GM19455 (cell line): ENCODE data around the gene GTPBP10.
A peak's percentile ranks its signal among the peaks of the same experiment; 100 is the strongest.
"Not testable (repeated sequence)": the region's sequence is repeated elsewhere in the genome, so short reads cannot be mapped to it uniquely, and the experiment has no call there.

Experiments used
- ATAC-seq: cut with Tn5 transposase; IDR thresholded peaks from one replicate; pipeline ENCODE4 v1.9.1; 2021; ENCODE audit not compliant: unreplicated experiment

GTPBP10 gene

DNA sequence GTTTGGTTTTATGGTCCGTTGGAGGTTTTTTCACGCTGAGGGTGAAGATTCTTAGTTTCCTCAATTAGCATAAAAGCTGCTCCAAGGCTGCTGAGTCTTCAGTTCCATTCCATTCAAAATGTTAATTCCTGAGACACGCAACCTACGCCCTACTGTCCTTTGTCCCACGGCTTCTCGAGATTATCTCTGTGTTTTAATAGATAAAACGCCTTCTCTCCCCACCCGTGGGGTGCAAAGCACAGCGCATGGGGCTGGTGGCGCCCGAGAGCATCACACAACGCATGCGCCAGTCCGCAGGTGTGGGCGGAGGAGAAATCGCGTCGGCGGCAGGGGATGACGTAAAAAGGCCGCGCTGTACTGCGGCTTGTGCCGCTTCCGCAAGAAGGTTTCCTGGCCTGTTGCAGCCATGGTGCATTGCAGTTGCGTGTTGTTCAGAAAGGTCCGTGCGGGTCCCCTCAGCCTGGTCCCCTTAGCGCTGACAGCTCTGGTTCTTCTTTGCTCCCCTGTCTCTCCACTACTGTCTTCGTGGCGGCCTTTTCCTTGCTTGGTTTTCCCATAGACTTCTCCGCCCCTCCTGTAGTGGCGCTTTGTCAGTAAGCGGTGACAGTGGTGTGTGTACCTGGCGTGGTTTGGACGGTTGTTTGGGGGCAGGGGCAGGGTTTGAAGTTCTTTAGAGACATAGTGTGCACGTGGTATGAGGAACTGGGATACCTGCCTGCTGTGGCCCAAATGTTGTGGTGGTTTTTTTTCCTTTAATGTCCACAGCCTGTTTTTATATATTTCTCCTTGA, at the start of gene GTPBP10:
GTPBP10 (plus strand) TSS at position 381 of the 790 bp plus-strand sequence; CDS start at position 407, 26 bp downstream.
- ATAC-seq: peak; percentile 97

DNA sequence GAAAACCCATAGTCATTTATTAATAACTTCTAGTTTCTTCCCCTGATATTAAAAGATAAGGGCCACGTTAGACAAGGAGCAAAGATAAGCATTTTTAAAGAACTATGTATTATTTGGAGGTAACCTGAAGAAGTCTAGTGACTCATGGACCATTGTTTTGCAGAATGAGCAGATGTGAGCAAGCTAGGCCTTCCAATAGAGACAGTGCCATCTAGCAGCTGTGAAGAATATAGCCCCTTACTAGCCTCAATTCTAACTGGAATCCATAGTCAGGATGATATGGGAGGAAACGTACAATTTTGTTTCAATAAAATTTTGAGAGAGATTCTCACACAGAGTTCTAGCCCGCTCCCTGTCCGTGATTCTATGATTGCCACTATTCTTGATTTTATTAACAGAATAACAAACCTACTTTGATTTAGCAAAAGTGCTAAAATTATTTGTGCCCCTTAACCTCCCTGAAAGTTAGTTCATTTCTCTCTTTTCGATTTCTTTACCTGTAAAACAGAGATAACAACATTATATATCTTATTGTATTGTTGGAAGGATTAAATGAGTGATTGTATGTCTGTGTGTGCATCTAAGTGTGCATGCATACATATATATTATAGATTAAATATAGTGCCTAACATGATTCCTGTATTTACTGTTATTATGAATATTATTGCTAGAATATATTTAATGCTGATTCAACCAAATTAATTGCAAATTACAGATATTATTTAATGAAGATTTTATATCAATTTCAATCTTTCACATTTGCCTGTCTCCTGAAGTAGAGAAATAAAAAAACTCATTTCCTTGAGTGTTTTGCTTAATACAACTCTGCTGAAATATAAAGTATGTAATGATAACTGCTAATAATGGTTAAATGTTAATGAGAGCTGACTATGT, 48.1 kb upstream of the GTPBP10 start:
- ATAC-seq: peak; percentile 59

GRCh38 chr7:90303241-90303640, 43.3 kb upstream of the GTPBP10 start:
- no peak for ATAC-seq

- ATAC-seq: no peak
These were observed 36.6 kb upstream of the GTPBP10 start for GRCh38 chr7:90309872-90310271.

GRCh38 chr7:90311175-90311574, 35.3 kb upstream of the GTPBP10 start:
- no peak for ATAC-seq

- ATAC-seq: no peak
These were observed 33.8 kb upstream of the GTPBP10 start for GRCh38 chr7:90312745-90313144.

DNA sequence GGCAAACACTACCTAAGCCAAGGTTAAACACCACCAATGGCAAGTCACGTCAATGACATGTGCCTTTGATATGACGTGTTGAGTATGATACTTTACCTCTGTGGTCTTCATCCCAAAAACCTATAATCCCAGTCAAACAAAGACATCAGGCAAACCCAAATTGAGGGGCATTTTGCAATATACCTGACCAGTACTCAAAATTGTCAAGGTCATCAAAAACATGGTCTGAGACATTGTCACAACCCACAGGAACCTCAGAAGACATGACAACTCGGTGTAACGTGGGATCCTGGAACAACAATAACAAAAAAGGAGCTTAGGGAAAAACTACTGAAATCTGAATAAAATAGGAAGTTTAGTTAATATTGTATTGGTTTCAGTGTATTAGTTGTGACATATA, 32.6 kb upstream of the GTPBP10 start:
- no peak for ATAC-seq

- no peak for ATAC-seq
These were observed 26.5 kb upstream of the GTPBP10 start for GRCh38 chr7:90320014-90320413.

DNA sequence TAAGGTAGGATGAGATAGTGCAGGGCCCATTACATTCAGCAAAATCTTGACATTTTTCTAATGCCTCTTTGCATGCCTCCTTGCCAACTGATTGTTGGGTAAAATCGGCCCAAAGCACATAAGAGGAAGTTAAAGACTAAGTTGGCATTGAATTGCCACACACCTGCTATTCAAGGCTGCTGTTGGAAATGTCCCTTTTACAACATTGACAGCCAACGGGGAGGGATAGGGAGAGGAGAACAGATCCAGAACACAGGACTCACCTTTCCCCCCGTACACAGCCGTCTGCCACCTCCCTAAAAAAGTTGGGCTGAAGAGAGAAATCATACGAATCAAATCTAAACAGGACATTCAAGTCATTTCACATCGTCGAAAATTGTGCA, 26.1 kb upstream of the GTPBP10 start:
- no peak for ATAC-seq

GRCh38 chr7:90320801-90321494, 25.6 kb upstream of the GTPBP10 start, which contains the start of gene FAM237B:
Gene FAM237B, minus strand, starts transcription at chr7:90321304. Its CDS starts 1,556 bp downstream, at chr7:90319748.
- ATAC-seq: no peak

DNA sequence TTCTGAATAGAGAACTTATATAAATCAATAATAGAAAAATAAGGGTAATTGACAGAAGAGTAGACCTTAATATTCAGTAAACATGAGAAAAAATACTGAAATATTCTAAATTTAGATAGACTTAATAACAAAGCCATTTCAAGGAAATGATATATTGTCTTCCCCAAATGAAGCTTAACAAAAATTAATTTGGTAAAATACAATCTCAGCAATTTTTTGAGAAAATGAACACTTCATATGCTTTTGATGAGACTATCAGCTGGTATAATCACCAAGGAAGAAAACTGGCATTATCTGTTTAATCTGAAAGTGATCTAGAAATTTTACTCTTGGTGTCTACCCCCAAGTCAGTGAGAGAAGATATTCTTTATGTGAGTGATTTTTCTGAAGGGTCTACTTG, 23.7 kb upstream of the GTPBP10 start:
- ATAC-seq: no peak

- ATAC-seq: no peak
These were observed 20.0 kb upstream of the GTPBP10 start for GRCh38 chr7:90326500-90326899.

- ATAC-seq: no peak
These were observed 12.2 kb upstream of the GTPBP10 start for GRCh38 chr7:90334193-90334843.

DNA sequence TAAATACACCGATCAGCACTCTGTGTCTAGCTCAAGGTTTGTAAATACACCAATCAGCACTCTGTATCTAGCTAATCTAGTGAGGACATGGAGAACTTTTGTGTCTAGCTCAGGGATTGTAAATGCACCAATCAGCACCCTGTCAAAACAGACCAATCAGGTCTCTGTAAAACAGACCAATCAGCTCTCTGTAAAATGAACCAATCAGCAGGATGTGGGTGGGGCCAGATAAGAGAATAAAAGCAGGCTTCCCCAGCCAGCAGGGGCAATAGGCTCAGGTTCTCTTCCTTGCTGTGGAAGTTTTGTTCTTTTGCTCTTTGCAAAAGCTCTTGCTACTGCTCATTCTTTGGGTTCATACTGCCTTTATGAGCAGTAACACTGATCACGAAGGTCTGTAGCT, 11.6 kb upstream of the GTPBP10 start:
- ATAC-seq: not testable (repeated sequence)

DNA sequence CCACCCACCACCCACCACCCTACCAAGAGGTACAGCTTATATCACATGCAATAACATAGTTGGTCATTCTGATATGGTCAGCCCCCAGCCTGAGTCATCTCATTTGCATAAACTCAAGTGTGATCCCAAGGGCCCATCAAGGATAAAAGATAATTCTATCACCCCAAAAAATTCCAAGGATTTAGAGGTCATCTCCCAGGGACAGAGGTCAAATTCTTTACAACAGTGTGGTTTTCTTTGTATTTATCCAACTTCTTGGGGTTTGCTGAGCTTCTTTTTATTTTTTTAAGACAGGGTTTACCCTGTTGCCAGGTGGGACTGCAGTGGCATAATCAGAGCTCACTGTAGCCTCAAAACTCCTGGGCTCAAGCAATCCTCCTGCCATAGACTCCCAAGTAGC, 9.4 kb upstream of the GTPBP10 start:
- ATAC-seq: no peak

GRCh38 chr7:90345016-90345415, 1.5 kb upstream of the GTPBP10 start:
- ATAC-seq: no peak

GRCh38 chr7:90345595-90346335, 751 bp upstream of the GTPBP10 start:
- peak; percentile 17 for ATAC-seq

DNA sequence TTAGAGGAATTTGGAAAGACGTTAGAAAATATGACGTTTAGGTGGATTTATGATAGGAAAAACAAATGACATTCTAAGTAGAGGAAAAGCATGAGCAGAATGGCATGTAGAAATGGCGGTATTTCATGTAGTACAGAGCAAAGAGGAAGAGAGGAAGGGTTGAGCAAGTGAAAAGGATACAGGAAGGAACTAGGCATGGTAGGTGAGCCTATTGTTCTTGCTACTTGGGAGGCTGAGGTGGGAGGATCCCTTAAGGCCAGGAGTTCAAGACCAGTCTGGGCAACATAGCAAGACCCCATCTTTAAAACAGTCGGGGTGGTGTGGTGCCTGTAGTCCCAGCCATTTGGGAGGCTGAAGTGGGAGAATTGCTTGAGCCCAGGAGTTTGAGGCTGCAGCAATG, 1.2 kb downstream of the GTPBP10 start:
- no peak for ATAC-seq

DNA sequence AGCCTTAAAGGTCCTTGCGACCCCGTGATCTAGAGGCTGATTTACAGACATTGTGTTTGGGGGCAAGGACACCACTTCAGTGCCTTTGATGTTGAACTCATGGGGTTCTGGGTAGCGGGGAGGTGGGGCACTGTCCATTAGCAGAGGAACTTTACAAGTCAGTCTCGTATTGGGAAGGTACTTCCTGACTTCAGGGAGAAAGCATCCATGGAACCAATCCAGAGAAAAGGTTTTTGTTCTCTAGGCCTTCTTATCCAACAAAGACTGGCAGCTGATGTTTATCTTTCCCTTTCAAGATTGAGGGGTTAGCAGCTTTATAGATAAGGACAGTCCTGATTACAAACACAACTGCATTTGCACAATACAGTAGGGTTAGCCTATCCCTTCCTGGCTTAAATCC, 2.8 kb downstream of the GTPBP10 start:
- ATAC-seq: no peak

- ATAC-seq: not testable (repeated sequence)
These were observed 3.5 kb downstream of the GTPBP10 start for GRCh38 chr7:90350032-90350431.
